H1 (cell line): ENCODE measurements around the gene PHTF2. TPM values are rescaled to one million over a fixed set of nuclear protein-coding genes. Genes with fewer than 3 reads are reported as not detected.

Experiments
- CTCF ChIA-PET: fragments of 300-600 bp; sonication (Branson Sonifier 250); formaldehyde crosslinking; loops from one replicate; lab custom pipeline; 2021; ENCODE audit not compliant: partially characterized antibody; lab: Charles Lee
- POLR2A ChIA-PET: fragments of 300-600 bp; sonication (Branson Sonifier 250); formaldehyde crosslinking; loops from one replicate; lab custom pipeline; 2021; ENCODE audit warnings: inconsistent platforms; ENCODE audit not compliant: partially characterized antibody; lab: Charles Lee
- DNase-seq, 2 experiments: peaks; one replicate each; pipeline versions ENCODE4 v3.0.0 to v3.0.0-alpha.2; 2010 to 2022; ENCODE audit warnings: low spot score in 2 of 2, low read depth in 1 of 2, mixed read lengths in 1 of 2
- FAIRE-seq: peaks from 2 replicates; lab custom pipeline; 2011; peaks lifted over from hg19 to GRCh38; lab: Jason Lieb, UNC
- H2AFZ ChIP-seq: 2 replicates; pipeline ENCODE4 v1.8.1; 2012; ENCODE audit warnings: low read length, inconsistent platforms
- H2AK5ac ChIP-seq: 2 replicates; pipeline ENCODE4 v1.6.1; 2013; ENCODE audit warnings: low read depth, low read length
- H2BK120ac ChIP-seq: replicated peaks from 2 replicates; pipeline ENCODE3; 2013; ENCODE audit warnings: low read depth, low read length, inconsistent platforms
- H2BK12ac ChIP-seq: 2 replicates; pipeline ENCODE4 v1.6.1; 2013; ENCODE audit warnings: low read depth, low read length
- H2BK15ac ChIP-seq: 2 replicates; pipeline ENCODE4 v1.6.1; 2013; ENCODE audit warnings: low read length
- H2BK20ac ChIP-seq: 2 replicates; pipeline ENCODE4 v1.6.1; 2013; ENCODE audit warnings: low read length
- H2BK5ac ChIP-seq: 2 replicates; pipeline ENCODE4 v1.6.1; 2013; ENCODE audit warnings: low read depth, low read length
- H3K14ac ChIP-seq: 2 replicates; pipeline ENCODE4 v1.6.1; 2013; ENCODE audit warnings: inconsistent platforms; ENCODE audit not compliant: insufficient read length
- H3K18ac ChIP-seq: 2 replicates; pipeline ENCODE4 v1.6.1; 2013; ENCODE audit warnings: low read length; ENCODE audit errors: extremely low read depth
- H3K23ac ChIP-seq: 2 replicates; pipeline ENCODE4 v1.6.1; 2013; ENCODE audit warnings: inconsistent platforms; ENCODE audit not compliant: insufficient read length
- H3K23me2 ChIP-seq: 2 replicates; pipeline ENCODE4 v1.6.1; 2013; ENCODE audit warnings: low read depth, low read length
- H3K27ac ChIP-seq: 2 replicates; pipeline ENCODE4 v1.6.1; 2011; ENCODE audit warnings: low read depth, low read length, inconsistent platforms
- H3K27me3 ChIP-seq, 4 experiments: replicated peaks in 1 of 4; 1 replicate in 1 of 4; 2 replicates in 3 of 4; pipeline versions ENCODE4 v1.6.1 to v1.8.1; 2011 to 2013; ENCODE audit warnings: low read length in 3 of 4, mild to moderate bottlenecking in 3 of 4, inconsistent platforms in 2 of 4, mixed read lengths in 2 of 4, moderate library complexity in 1 of 4; ENCODE audit not compliant: control insufficient read depth in 3 of 4, insufficient read depth in 3 of 4; ENCODE audit errors: extremely low read depth in 1 of 4
- H3K36me3 ChIP-seq, 4 experiments: 2 replicates each; pipeline versions ENCODE4 v1.6.1 to v1.8.1; 2011 to 2013; ENCODE audit warnings: mild to moderate bottlenecking in 4 of 4, low read length in 3 of 4, moderate library complexity in 2 of 4, control low read depth in 1 of 4, inconsistent platforms in 1 of 4; ENCODE audit not compliant: insufficient read depth in 4 of 4, control insufficient read depth in 2 of 4
- H3K4ac ChIP-seq: replicated peaks from 2 replicates; pipeline ENCODE3; 2013; ENCODE audit warnings: low read length, low read depth, mixed read lengths, inconsistent platforms; ENCODE audit not compliant: insufficient read length
- H3K4me1 ChIP-seq, 4 experiments: replicated peaks in 1 of 4; 1 replicate in 1 of 4; 2 replicates in 3 of 4; pipeline versions ENCODE4 v1.6.1 to v1.8.1; 2011 to 2013; ENCODE audit warnings: low read length in 3 of 4, inconsistent platforms in 2 of 4, mixed read lengths in 1 of 4; ENCODE audit not compliant: insufficient read depth in 4 of 4, control insufficient read depth in 3 of 4
- H3K4me2 ChIP-seq, 2 experiments: 2 replicates each; pipeline versions ENCODE4 v1.6.1 to v1.8.1; 2011 to 2013; ENCODE audit warnings: low read depth in 2 of 2, low read length in 2 of 2, control low read depth in 1 of 2, inconsistent platforms in 1 of 2, mild to moderate bottlenecking in 1 of 2; ENCODE audit not compliant: insufficient read depth in 1 of 2
- H3K4me3 ChIP-seq, 4 experiments: fragments of 200-600, 300-600 bp in 1 of 4; sonication (generic), shearing (Covaris generic), sonication (Bioruptor Twin) in 1 of 4; 2 replicates each; pipeline versions ENCODE4 v1.5.1 to v1.8.1; 2011 to 2016; ENCODE audit warnings: low read length in 4 of 4, low read depth in 3 of 4, control low read depth in 2 of 4, inconsistent platforms in 2 of 4, mild to moderate bottlenecking in 2 of 4, mixed read lengths in 1 of 4, moderate library complexity in 1 of 4; ENCODE audit not compliant: insufficient read depth in 2 of 4; ENCODE audit errors: extremely low read depth in 1 of 4
- H3K56ac ChIP-seq: replicated peaks from 2 replicates; pipeline ENCODE3; 2013; ENCODE audit warnings: low read depth, mild to moderate bottlenecking, mixed read lengths, low read length, inconsistent platforms; ENCODE audit not compliant: insufficient read length
- H3K79me1 ChIP-seq: 2 replicates; pipeline ENCODE4 v1.6.1; 2013; ENCODE audit warnings: low read depth, low read length, control low read depth
- H3K79me2 ChIP-seq, 2 experiments: 2 replicates each; pipeline versions ENCODE4 v1.6.1 to v1.8.1; 2012 to 2013; ENCODE audit warnings: low read length in 2 of 2, mild to moderate bottlenecking in 2 of 2, inconsistent platforms in 1 of 2; ENCODE audit not compliant: insufficient read depth in 2 of 2, control insufficient read depth in 1 of 2
- H3K9ac ChIP-seq, 4 experiments: replicated peaks in 1 of 4; 1 replicate in 1 of 4; 2 replicates in 3 of 4; pipeline versions ENCODE4 v1.6.1 to v1.8.1; 2011 to 2013; ENCODE audit warnings: low read depth in 3 of 4, low read length in 3 of 4, control low read depth in 2 of 4, mild to moderate bottlenecking in 2 of 4, moderate library complexity in 2 of 4, inconsistent platforms in 1 of 4; ENCODE audit errors: extremely low read depth in 1 of 4
- H3K9me3 ChIP-seq, 2 experiments: 2 replicates each; pipeline versions ENCODE4 v1.6.1 to v1.8.1; 2012 to 2013; ENCODE audit warnings: mild to moderate bottlenecking in 2 of 2, moderate library complexity in 2 of 2, control low read depth in 1 of 2, inconsistent platforms in 1 of 2, low read depth in 1 of 2, low read length in 1 of 2, mixed read lengths in 1 of 2; ENCODE audit not compliant: insufficient read depth in 2 of 2
- H4K20me1 ChIP-seq, 2 experiments: replicated peaks in 1 of 2; 2 replicates each; pipeline versions ENCODE3 to v1.8.1; 2011 to 2013; ENCODE audit warnings: inconsistent platforms in 2 of 2, low read length in 2 of 2, mild to moderate bottlenecking in 1 of 2; ENCODE audit not compliant: insufficient read depth in 2 of 2, control insufficient read depth in 1 of 2
- H4K5ac ChIP-seq: 2 replicates; pipeline ENCODE4 v1.6.1; 2013; ENCODE audit warnings: low read length, low read depth, mixed read lengths, inconsistent platforms; ENCODE audit not compliant: insufficient read length
- H4K8ac ChIP-seq: 2 replicates; pipeline ENCODE4 v1.8.0; 2013; ENCODE audit warnings: mild to moderate bottlenecking, moderate library complexity, low read length, inconsistent platforms; ENCODE audit not compliant: insufficient read depth; ENCODE audit errors: extremely low read depth
- H4K91ac ChIP-seq: replicated peaks from 2 replicates; pipeline ENCODE3; 2013; ENCODE audit warnings: low read length, mixed read lengths, inconsistent platforms; ENCODE audit not compliant: insufficient read length
- ATF2 ChIP-seq: IDR thresholded peaks from 2 replicates; pipeline ENCODE4 v1.6.1; 2012; ENCODE audit warnings: low read length, inconsistent platforms
- CHD1 ChIP-seq: IDR thresholded peaks from 2 replicates; pipeline ENCODE4 v1.6.1; 2012; ENCODE audit warnings: low read depth, low read length, improper control_type of control experiment
- EZH2 ChIP-seq: fragments of 200-600 bp; sonication (generic); IDR thresholded peaks from 2 replicates; pipeline ENCODE4 v1.7.1; 2012; ENCODE audit warnings: low read depth, mild to moderate bottlenecking, moderate library complexity, low read length, inconsistent platforms; ENCODE audit not compliant: severe bottlenecking
- HDAC6 ChIP-seq: IDR thresholded peaks from one replicate; pipeline ENCODE4 v1.7.1; 2012; ENCODE audit warnings: low read depth, mild to moderate bottlenecking, inconsistent platforms, low read length, moderate library complexity
- KDM4A ChIP-seq: IDR thresholded peaks from one replicate; pipeline ENCODE4 v1.7.1; 2012; ENCODE audit warnings: low read depth, mild to moderate bottlenecking, moderate library complexity, low read length, inconsistent platforms; ENCODE audit not compliant: severe bottlenecking
- PHF8 ChIP-seq: fragments of 200-600 bp; sonication (generic); conservative IDR thresholded peaks from 2 replicates; pipeline ENCODE4 v1.7.1; 2012; ENCODE audit warnings: low read depth, mild to moderate bottlenecking, inconsistent platforms, low read length, moderate library complexity
- RFX5 ChIP-seq: IDR thresholded peaks from 2 replicates; pipeline ENCODE4 v1.6.1; 2011; ENCODE audit warnings: low read depth, low read length, improper control_type of control experiment, borderline replicate concordance
- SAP30 ChIP-seq: fragments of 300-600 bp; sonication (generic); IDR thresholded peaks from 2 replicates; pipeline ENCODE4 v1.7.1; 2012; ENCODE audit warnings: low read length, moderate library complexity, mild to moderate bottlenecking, inconsistent platforms; ENCODE audit not compliant: insufficient read depth, insufficient replicate concordance
- SP2 ChIP-seq: IDR thresholded peaks from 2 replicates; pipeline ENCODE4 v1.6.1; 2012; ENCODE audit warnings: mild to moderate bottlenecking, low read length, inconsistent platforms
- TBP ChIP-seq: IDR thresholded peaks from 2 replicates; pipeline ENCODE4 v1.6.1; 2011; ENCODE audit warnings: low read depth, low read length, improper control_type of control experiment
- WGBS, 2 experiments: shearing (Covaris generic) in 1 of 2; methylation state at CpG; one replicate each; pipeline versions ENCODE4 v1.1.6 to v1.1.7; 2013 to 2015; ENCODE audit warnings: low lambda C conversion rate in 2 of 2, mixed read lengths in 2 of 2, inconsistent platforms in 1 of 2, low coverage in 1 of 2, missing lambda C conversion rate in 1 of 2; ENCODE audit not compliant: insufficient replicate concordance in 2 of 2, insufficient coverage in 1 of 2, insufficient read length in 1 of 2; ENCODE audit errors: extremely low coverage in 1 of 2, missing lambda C conversion rate in 1 of 2; 5-methylcytosine and 5-hydroxymethylcytosine counted together
- polyA plus RNA-seq, 7 experiments: library from polyadenylated mRNA; depleted of rRNA in 3 of 7; stranded (reverse) in 5 of 7; unstranded in 2 of 7; fragments of >200 nt in 5 of 7; fragments of 200-250 nt in 2 of 7; gene quantifications; 1 replicate in 5 of 7; 2 replicates in 1 of 7; 4 replicates in 1 of 7; pipeline versions ENCODE4 v1.2.1 to v1.2.3, GENCODE V29; 2011 to 2013; ENCODE audit warnings: missing spikeins in 2 of 7, mixed read lengths in 2 of 7
- total RNA-seq: library from RNA; stranded (reverse); fragmentation: NEBNext Ultra II Directional; extraction: Animal tissue kit (Norgen Biotek cat#: 25700); gene quantifications from 2 replicates; pipeline ENCODE4 v1.2.1, GENCODE V29; 2021

PHTF2 gene
- total and polyA plus RNA-seq, 2 of the 8 experiments (the other 6 are each of a cell fraction or from before 2014, with no cell fraction given): 9.0 to 25.4 TPM

- Histone ChIP-seq H3K56ac (no peak overlapping the region), H2BK20ac (no peak overlapping the region), H3K36me3 (no peaks in the 10 kb centered on the region), H4K91ac (no peak overlapping the region), H3K79me1 (no peaks in the 10 kb centered on the region), H3K14ac (no peak overlapping the region), H2BK5ac (no peak overlapping the region), H2BK120ac (no peak overlapping the region), H3K23me2 (no peaks in the 10 kb centered on the region), H4K20me1 (no peaks in the 10 kb centered on the region), H3K27ac (no peak overlapping the region), H3K4me3 (no peak overlapping the region), H3K9ac (no peak overlapping the region), H3K18ac (no peak overlapping the region), H3K4me1 (no peaks in the 10 kb centered on the region), H3K4me2 (no peak overlapping the region), H4K8ac (no peak overlapping the region), H3K79me2 (no peaks in the 10 kb centered on the region), H3K27me3 (no peaks in the 10 kb centered on the region), H4K5ac (no peak overlapping the region), H3K4ac (no peak overlapping the region), H2AK5ac (no peak overlapping the region), H3K9me3 (no peaks in the 10 kb centered on the region), H2BK12ac (no peak overlapping the region), H2AFZ (no peak overlapping the region), H2BK15ac (no peak overlapping the region), H3K23ac (no peak overlapping the region)
- ChIA-PET POLR2A (no interaction called here), CTCF (no interaction called here)
- DNase-seq (no peak), FAIRE-seq (no peak)
- 89 to 100% methylated on average over 1 to 2 of the region's 2 CpGs for WGBS, 2 experiments
- no peak for TF ChIP-seq CHD1
- no peak for TF ChIP-seq EZH2
- TF ChIP-seq TBP: no peak
- TF ChIP-seq SAP30: no peak
- no peak for TF ChIP-seq SP2
- TF ChIP-seq HDAC6: no peak
- no peak for TF ChIP-seq KDM4A
- no peak for TF ChIP-seq RFX5
- TF ChIP-seq PHF8: no peak
- TF ChIP-seq ATF2: no peak
Measured at GRCh38 chr7:77894574-77895091, 96.1 kb downstream of the PHTF2 start.
